Adipocyte (in vitro differentiated cells): ENCODE results near the gene PCDHGA12.
A peak's percentile ranks its signal among the peaks of the same experiment; 100 is the strongest.

Source experiments
- DNase-seq: peaks from one replicate; pipeline ENCODE4 v3.0.0-alpha.2; 2015; ENCODE audit warnings: low read depth
- H3K27me3 ChIP-seq: replicated peaks from 2 replicates; pipeline ENCODE4 v1.7.0; 2013; ENCODE audit warnings: mild to moderate bottlenecking, low read length, moderate library complexity; ENCODE audit not compliant: control insufficient read depth, insufficient read depth
- H3K36me3 ChIP-seq: 2 replicates; pipeline ENCODE4 v1.7.0; 2013; ENCODE audit warnings: low read length, mild to moderate bottlenecking, moderate library complexity; ENCODE audit not compliant: control insufficient read depth, insufficient read depth, severe bottlenecking
- H3K4me1 ChIP-seq: 2 replicates; pipeline ENCODE4 v1.7.0; 2013; ENCODE audit warnings: mild to moderate bottlenecking, low read length, moderate library complexity; ENCODE audit not compliant: control insufficient read depth, insufficient read depth
- H3K4me3 ChIP-seq: 2 replicates; pipeline ENCODE4 v1.7.0; 2013; ENCODE audit warnings: mild to moderate bottlenecking, low read length, moderate library complexity
- H3K9ac ChIP-seq: 2 replicates; pipeline ENCODE4 v1.7.0; 2013; ENCODE audit warnings: mild to moderate bottlenecking, low read length, moderate library complexity
- H3K9me3 ChIP-seq: 2 replicates; pipeline ENCODE4 v1.7.0; 2013; ENCODE audit warnings: mild to moderate bottlenecking, low read length, moderate library complexity; ENCODE audit not compliant: control insufficient read depth

The PCDHGA12 gene

DNA sequence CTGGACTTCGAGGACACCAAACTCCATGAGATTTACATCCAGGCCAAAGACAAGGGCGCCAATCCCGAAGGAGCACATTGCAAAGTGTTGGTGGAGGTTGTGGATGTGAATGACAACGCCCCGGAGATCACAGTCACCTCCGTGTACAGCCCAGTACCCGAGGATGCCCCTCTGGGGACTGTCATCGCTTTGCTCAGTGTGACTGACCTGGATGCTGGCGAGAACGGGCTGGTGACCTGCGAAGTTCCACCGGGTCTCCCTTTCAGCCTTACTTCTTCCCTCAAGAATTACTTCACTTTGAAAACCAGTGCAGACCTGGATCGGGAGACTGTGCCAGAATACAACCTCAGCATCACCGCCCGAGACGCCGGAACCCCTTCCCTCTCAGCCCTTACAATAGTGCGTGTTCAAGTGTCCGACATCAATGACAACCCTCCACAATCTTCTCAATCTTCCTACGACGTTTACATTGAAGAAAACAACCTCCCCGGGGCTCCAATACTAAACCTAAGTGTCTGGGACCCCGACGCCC lies 46.8 kb downstream of the PCDHGA12 start:
- Histone ChIP-seq H3K9me3 (no peaks in the 10 kb centered on the region), H3K27me3 (no peaks in the 10 kb centered on the region), H3K4me1 (peaks cover 25% of the 10 kb centered on the region), H3K36me3 (no peaks in the 10 kb centered on the region), H3K9ac (peak overlapping the region; percentile 93), H3K4me3 (peak overlapping the region; percentile 97)
- DNase-seq, result peak; percentile 26

DNA sequence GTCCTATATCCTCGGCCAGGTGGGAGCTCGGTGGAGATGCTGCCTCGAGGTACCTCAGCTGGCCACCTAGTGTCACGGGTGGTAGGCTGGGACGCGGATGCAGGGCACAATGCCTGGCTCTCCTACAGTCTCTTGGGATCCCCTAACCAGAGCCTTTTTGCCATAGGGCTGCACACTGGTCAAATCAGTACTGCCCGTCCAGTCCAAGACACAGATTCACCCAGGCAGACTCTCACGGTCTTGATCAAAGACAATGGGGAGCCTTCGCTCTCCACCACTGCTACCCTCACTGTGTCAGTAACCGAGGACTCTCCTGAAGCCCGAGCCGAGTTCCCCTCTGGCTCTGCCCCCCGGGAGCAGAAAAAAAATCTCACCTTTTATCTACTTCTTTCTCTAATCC lies 47.5 kb downstream of the PCDHGA12 start:
- Histone ChIP-seq H3K9me3 (no peaks in the 10 kb centered on the region), H3K9ac (peak overlapping the region; percentile 93), H3K4me1 (peaks cover 25% of the 10 kb centered on the region), H3K27me3 (no peaks in the 10 kb centered on the region), H3K4me3 (peak overlapping the region; percentile 97), H3K36me3 (no peaks in the 10 kb centered on the region)
- peak; percentile 35 for DNase-seq

DNA sequence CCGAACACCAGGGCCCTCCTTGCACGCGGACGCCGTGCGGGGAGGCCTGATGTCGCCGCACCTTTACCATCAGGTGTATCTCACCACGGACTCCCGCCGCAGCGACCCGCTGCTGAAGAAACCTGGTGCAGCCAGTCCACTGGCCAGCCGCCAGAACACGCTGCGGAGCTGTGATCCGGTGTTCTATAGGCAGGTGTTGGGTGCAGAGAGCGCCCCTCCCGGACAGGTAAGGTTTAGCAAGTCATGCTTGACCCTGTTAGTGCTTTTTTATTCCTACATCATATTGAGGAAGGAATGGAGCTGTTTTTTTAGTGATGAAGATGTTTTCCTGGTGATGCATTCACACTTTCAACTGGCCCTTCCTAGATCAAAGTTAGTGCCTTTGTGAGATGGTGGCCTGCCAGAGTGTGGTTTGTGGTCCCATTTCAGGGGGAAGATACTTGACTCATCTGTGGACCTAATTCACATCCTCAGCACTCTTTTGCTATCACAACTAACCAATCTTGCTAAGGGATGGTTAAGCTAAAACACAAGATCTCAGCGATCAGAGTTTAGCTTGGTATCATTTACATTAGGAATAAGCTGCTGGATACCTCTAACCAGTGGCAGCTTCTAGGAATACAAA lies 48.1 kb downstream of the PCDHGA12 start:
- Histone ChIP-seq H3K9ac (peak overlapping the region; percentile 39), H3K4me1 (peaks cover 25% of the 10 kb centered on the region), H3K36me3 (no peaks in the 10 kb centered on the region), H3K27me3 (no peaks in the 10 kb centered on the region), H3K9me3 (no peaks in the 10 kb centered on the region), H3K4me3 (peak overlapping the region; percentile 97)
- peak; percentile 16 for DNase-seq

DNA sequence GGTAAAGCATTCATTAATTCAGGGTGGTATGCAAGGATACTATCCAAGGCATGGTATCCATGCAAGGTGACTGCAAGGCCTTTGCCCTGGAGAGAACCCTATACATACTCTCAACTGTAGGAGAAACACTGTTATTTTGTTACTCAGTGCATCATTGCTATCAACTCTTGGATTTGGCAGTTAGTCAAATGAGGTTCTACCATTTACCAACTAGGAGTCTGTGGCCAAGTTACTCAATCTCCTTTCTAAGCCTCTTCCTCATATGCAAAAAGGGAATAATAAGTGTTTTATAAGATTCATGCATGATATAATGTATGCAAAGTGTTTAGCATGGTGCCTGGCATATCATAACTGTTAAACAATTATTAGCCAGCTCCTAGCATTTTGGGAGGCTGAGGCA lies 49.5 kb downstream of the PCDHGA12 start:
- H3K9ac ChIP-seq, result no peak overlapping the region
- H3K27me3 ChIP-seq, result no peaks in the 10 kb centered on the region
- no peaks in the 10 kb centered on the region for H3K36me3 ChIP-seq
- peaks cover 34% of the 10 kb centered on the region for H3K4me1 ChIP-seq
- H3K9me3 ChIP-seq, result no peaks in the 10 kb centered on the region
- H3K4me3 ChIP-seq, result no peak overlapping the region
- peak; percentile 29 for DNase-seq
